DMS153 treated with DMSO at 0.1 percent for 48 hours (cell line): ENCODE data around the gene SNCB.

Experiments used
- DNase-seq: peaks from one replicate; lab custom pipeline; 2025; ENCODE audit not compliant: unreplicated experiment; lab: John Stamatoyannopoulos, UW

SNCB gene

DNA sequence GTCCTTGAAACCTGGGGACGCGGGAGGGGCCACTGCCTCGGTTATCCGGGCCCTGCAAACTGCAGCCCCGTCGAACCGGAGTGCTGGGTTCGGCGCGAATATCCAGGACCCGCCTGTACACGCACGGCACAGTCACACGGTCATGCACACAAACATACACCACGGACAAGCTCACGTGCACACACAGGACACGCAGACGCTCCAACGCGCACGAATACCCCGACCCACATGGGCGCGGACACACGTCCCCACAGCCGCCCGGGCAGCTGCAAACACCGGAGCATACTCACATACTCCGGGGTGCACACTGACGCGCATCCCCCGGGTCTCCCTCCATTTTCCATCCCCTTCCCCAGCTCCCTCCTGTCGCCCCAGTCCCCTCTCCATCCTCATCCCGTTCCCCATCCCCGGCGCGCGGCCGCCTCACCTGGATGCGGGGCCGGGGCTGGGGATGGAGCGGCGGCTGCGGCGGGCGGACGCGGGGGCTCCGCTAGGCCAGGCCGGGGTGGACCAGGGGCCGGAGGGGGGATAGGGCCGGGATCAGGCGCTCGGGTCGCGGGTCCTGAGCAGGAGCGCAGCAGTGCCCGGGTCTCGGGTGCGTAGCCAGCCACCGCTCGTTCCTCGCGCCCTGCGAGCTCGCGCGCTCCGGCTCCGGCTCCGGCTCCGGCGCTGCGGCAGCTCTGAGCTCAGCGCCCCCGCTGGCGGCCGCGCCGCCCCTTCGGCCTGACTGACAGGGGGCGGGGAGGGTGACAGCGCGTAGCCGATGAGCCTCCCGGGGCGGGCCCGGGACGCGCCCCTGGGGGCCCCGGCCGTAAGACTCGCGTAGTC lies at the start of gene SNCB, which contains the start of gene EIF4E1B:
TSS of gene SNCB (minus strand) at position 682 of the 828 bp plus-strand sequence. CDS start 880 bp downstream, outside the sequence.
TSS of gene EIF4E1B (plus strand) at position 823 of the 828 bp plus-strand sequence. CDS start 12,113 bp downstream, outside the sequence.
- DNase-seq: no peak

DNA sequence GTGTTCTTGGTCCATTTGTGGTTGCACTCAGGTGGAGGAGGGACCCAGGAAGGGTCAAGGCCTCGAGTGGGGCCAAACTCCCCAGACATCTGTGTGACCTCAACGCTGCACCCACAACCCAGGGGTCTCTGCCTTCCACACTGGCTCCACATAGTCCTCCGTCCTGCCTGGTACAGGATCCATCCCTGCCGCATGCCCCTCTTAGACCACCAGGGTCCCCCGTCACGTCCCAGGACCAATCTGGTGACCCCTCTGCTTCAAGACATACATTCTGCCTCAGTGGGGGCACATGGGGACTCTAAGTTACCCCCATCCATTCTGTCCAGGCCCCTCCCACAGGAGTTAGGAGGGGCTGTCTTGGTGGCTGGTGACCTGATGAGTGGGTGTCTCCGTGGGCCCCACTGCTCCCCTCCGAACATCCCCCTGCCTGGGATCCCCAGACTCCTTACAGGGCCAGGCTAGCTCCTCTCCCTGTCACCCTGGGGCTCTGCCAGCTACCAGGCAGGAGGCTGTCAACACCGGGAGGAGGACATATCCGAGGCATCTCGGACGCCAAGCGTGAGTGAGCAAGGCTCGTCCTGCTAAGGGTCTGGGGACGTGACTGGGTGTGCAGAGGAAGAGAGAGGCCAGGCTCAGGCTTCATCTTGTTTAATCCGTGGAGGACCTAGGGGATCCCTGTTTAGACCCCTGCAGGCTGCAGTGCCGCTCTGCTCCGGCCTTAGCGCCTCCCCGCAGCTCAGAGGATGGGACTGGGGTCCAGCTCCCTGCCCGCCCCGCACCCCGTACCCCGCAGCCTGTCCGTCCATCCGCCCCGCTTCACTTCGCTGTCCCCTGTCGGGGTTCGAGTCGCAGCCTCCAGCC lies 49.3 kb upstream of the SNCB start:
- no peak for DNase-seq

DNA sequence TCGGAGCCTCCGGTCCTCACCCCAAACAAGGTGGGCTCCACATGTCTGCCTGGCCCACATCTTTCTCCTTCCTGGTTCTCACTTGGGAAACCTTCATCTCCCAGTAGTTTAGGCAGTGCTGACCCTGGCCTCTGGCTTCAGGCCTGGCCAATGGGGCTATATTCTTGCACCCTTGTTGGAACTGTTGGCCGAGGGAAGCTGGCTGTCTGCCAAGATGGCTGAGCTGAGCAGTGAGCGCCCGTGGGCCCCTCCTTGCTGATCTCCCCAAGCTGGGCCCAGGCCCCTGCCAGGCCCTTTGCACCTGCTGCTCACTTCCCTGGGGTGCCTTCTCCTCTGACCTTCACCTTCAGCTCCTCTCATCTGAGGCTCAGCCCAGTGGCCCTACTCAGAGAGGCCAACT lies 48.2 kb upstream of the SNCB start:
- DNase-seq: no peak

DNA sequence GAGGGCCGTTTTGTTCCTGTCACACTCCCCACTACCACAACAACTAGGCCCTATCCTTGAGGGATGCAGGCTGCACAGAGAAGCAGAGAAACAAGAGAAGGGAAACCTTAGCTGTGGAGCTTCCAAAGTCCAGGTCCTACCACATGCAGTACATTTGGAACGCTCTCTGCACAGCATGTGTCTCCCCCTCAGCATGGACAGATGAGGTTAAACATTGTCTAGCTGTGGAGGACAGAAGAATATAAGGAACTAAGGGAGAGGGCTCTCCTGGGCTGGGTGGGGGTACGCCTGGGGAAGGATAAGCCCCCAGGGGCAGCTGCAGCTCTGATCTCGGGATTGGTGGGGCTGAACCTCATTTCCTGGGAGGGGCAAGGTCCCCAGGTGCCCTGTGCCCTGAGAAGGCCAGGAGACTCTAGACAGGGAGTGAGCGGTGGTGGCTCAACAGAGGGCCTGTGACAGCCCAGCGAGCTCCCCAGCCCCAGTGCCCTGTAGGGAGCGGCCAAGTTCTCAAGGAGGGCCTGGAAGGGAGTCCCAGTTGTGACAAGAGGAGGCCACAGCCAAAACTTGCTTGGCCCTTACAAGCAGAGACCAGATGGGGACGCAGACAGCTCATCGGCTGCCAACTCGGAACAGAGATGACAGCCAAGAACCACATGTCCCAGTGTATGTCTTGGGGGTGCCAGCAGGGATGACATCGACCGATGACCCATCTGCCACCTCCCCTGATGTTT lies 47.0 kb upstream of the SNCB start:
- no peak for DNase-seq

DNA sequence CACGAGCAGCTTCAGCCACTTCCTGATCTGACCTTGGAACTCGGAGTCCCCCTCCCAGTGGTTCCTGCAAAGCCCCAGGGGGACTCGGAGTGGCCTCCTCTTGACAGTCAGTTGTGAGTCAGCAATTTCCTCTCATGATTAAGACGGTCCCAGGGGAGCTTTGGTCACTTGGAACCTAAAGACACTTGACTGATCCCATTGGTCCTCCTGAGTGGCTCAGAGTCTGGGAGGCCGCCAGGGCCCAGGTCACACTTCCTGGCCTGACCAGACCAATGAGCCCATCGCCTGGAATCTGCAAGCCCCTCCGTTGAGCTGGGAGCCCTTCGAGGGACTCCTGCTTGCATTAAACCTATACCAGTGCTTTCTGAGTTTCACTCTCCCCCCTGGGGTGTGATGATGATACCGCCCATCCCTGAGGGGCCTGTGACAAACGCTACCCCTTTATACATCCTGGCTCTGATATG lies 46.1 kb upstream of the SNCB start:
- DNase-seq: no peak

DNA sequence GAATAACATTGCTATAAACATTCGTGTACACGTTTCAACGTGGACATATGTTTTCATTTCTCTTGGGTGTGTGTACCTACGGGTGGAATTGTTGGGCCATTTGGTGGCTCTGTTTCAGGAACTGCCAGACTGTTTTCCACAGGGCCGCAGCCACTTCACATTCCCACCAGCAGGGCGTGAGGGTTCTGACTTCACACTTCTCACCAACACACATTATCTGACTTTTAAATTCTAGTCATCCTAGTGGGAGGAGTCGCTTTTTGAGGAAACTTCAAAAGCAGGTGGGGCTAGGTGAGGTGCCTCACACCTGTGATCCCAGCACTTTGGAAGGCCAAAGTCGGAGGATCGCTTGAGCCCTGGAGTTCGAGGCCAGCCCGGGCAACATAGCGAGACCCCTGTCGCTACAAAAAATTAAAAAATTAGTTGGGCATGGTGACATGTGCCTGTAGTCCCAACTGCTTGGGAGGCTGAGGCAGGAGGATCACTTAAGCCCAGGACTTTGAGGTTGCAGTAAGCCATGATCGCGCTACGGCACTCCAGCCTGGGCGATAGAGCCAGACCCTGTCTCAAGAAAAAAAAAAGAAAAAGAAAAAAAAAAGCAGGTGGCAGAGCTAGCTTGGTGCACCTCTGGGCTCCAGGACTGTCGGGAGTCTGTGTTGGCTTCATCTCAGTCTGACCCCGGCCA lies 45.5 kb upstream of the SNCB start:
- no peak for DNase-seq

DNA sequence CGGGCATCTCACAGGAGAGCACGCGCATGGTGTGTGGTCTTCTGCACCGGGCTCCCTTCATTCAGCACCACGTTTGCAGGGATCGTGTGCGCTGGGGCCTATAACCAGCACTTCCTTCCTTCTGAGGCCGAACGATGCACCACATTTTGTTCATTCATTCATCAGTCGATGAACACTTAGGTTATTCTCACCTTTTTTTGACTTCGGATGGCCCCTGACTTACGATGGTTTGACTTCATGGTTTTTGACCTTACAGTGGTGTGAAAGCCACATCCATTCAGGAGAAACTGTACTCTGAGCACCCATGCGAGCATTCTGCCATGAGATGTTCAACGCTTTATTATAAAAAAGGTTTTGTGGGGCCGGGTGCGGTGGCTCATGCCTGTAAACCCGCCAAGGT lies 44.5 kb upstream of the SNCB start:
- DNase-seq: no peak

DNA sequence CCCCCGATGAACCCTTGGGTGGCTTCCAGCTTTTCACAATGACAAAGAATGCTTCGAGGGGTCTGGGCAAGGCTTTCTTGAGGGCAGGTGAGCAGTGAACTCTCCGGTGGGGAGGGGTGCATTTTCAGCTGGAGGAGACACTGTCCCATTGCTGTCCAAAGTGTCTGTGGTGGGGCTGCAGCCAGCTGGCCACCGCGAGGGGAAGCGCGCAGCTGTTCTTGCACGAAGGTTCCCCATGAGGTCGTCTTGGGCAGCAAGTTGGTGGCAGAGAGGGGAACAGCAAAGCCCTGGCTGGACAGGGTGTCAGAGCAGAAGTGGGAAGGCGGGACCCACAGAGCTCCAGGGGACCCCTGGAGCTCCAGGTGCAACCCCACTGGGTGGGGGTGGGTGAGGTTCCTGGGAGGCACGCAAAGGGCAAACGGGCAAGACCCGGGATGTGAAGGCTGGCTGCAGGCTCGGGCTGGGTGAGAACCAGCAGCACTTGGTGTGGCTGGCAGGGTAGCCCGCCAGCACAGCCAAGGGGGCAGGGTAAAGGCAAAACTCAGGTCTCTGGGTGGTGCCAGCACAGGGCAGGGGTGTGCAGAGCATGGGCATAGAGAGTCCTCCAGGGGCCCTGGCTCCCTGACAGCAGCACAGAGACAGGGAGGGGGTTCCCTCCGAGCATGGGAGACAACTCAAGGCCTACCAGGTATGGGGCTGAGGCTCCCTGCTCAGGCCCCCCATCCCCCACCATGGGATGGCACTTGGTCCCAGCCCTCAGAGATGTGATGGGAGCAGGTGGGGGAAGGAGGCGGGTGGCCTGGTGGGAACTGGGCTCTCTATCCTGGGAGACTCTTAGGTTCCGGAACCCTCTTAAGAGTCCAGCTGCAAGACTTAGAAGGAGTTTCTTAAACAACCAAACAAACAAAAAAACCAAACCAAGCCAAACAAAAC lies 43.6 kb upstream of the SNCB start:
- DNase-seq: no peak

DNA sequence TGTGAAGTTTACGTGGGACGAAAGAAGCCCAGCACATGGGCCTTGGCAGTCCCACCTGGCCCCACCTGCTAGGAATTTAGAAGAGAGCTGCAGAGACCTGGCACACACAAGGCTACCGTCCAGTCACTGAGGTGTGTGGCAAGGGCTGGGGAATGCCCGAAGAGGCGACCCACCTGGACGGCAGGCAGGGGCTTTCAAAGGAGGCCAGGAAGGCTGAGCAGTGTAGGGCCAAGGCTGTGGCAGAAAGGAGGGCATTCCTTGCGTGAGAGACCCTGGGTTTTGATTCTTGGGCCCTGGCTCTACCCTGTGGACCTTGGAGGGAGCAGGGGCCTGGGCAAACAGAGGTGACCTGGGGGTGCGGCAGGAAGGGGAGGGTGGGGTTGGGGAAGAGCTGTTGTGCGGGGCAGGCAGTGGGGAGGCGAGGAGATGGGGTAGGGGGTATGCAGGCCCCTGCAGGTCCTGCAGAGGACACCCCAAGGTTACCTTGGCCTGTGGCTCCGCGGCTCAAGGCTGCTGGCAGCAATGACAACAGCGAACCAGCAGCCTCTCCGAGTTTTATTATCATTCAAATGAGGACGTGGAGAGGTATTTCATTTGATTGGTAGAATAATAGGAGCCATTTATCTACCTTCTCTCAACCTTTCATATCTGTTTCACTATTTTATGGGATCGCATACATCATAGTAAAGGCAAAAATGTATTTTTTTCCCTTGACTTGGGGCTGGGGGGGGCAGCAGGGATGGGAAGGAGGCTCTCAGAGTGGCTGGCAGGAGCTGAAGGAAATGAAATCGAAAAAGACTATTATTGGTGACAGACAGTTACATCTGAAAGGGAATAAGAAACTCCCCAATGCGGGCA lies 41.8 kb upstream of the SNCB start:
- no peak for DNase-seq

DNA sequence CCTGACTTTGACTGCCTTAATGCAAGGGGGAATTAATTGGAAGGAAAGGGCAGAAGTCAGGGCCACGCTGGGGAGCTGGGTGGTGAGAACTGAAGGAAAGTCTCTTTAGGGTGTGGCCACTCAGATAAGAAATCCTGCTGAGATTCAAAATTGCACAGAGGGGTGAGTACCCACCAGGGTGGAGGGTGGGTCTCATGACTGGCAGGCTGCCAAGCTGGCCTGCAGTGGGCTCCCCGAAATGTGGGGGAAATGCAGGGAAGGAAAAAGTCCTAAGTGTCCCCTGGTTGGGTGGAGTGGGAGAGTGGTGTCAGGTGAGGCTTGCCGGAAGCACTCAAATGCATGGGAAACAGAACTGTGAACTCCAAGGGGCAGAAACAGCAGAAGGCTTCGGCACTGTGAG lies 41.1 kb upstream of the SNCB start:
- DNase-seq: no peak

DNA sequence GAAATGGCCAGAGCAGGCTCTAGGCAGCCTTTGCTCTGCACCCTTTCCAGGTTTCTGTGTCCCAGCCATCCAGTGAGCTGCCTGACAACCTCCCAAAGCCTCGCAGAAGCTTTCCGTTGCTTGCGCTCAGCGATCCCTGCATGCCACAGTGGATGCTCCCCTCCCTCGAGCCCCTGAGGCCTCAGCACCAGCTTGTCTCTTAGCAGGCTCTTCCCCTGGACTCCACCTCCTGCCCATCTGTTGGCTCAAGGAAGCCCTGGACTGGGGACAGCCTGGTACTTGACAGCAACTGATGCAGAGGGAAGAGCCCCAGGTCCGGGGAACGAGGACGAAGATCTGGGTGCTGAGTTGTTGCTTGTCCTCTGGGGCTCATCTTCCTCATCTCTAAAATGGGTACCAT lies 40.1 kb upstream of the SNCB start:
- DNase-seq: no peak

DNA sequence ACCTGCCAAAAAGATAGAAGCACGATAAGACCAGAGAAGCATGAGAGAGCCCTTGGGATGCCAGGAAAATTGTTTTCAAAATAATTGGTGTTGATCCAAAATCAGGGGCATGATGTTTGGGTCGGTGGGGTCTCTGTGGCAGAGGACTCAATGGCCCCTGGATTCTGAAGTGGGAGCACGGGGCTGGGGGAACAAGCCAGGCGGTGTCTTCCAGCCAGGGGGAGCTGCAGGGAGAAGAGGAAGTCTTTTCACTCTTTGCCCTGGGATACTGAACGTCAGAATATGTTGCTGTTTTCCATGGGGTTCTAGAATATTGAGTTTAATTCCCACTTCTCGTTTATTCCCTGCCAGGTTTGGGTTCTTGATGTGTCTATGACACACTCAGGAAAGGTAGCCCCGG lies 37.3 kb upstream of the SNCB start:
- DNase-seq: no peak

DNA sequence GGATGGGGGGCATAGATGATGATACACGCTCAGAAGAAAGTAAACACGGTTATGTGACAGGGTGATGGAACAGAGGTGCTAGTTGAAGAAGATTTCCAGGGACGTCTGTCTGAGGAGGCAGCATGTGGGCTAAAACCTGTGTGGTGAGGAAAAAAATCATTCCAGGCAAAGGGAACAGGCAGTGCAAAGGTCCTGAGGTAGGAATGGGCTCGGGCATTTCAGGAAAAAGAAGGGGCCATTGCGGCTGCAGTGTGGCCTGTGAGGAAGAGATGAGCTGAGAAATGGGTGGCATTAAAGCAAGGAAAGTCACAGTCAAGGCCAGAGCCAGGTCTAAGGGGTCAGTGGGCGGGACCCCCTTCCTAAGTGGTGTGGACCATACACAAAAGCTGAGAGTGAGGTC lies 35.2 kb upstream of the SNCB start:
- DNase-seq: no peak

DNA sequence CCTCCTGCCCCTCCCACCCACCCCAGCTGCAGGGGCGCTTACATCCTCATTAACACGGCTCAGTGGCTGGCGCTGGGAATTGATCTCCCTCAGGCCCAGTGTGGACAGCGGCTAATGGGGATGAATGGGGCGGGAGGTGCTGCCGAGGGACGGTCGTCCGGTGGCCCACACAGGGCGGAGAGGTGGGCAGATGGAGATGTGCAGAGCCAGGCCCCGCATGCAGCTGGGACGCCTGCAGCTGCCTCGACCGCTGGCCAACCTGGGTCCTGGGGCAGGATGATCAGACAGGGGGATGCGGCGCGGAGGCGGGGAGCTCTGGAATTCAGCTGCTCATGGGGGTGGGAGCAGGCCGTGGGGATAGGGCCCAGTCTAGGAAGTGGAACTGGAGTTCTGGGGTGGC lies 34.6 kb upstream of the SNCB start:
- no peak for DNase-seq

DNA sequence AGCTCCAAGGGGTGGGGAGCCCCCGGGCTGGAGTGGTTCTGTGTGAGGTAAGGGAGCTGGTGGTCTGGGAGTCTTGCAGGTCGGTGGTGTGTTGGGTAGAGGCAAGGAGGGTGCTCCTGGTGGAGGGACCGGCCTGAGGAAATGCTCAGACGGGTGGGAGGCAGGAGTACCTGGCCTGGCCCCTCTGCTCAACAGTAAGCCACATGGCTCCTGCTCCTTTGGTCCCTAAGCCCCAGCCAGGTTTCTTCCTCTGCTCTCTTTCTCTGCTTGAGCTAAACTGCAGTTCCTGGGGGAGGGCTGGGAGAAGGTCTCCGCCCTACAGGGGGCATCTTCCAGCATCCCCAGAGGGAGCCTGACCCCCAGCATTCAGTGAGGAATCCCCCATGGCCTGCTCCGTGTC lies 34.1 kb upstream of the SNCB start:
- DNase-seq: no peak

DNA sequence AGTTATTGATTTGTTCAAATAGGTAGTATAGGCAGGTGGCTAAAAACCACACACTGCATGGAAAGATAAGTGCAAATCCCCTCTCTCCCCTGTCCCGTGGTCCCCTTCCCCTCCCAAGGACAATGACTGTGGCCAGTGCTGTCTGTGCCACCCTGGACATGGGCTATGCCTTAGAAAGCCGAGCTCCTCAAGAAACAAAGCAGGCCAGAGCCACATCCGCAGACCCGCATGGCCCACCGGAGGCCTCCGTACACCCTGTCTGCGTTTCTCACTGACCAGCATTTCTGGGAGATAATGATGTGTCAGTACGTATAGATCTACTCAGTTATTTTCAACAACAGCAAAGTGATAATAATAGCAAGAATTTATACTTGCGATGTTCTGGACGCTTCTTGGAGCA lies 33.2 kb upstream of the SNCB start:
- DNase-seq: no peak

DNA sequence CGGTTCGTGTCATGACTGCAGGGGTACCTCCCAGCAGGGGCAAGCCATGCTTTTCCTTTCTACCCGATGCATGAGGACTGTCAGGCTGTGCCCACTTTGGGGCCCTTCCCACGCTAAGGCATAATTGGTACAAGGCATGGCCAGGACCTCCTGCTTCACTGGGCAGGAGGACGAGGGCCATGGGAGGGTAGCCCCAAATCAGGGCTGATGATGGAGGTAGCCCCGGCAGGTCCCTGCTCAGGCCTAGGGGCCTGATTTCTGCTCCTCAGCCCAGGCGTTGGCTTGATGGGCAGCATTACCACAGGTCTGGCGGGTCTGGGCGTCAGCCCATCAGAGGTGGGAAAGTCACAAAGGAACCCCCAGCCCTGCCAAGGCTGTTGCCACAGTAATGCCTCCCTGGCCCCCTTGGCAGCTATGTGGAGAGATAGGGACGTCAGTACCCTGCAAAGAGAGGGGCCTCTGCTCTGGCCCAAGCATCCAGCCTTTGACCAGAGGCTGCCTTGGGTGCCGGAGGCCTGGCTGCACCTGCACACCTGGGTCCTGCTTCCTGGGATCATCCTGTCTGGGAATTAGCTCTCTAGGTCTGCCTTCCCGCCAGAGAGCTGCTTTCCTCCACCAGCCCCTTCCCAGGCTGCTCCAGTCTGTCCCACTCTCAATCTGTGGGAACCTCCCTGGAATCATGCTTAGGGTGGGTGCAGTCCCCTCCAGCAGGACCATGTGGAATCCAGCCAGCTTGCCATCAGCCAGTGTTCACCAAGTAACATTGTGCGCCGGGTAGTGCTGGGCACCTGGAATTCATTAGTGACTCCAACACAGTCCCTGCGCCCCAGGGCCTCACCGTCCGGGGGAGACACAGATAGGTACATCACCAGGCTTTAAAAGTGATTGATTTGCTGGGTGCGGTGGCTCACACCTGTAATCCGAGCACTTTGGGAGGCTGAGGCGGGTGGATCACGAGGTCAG lies 32.3 kb upstream of the SNCB start:
- no peak for DNase-seq

DNA sequence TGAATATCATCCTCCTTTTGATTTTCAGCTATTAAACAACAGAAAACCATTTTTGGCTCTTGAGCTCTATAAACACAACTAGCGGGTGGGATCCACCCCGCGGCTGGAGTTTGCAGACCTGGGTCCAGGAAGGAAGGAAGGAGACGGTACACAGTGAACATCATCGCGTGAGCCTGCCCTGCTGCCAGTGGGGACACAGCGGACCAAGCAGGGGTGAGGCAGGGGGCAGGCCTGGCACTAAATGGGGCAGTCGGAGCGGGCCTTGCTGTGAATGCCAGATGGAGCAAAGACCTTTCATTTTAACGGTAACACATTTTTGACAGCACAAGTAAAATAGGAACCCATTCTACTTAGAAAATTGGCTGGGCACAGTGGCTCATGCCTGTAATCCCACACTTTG lies 31.3 kb upstream of the SNCB start:
- DNase-seq: no peak
